Measurements from ENCODE around the gene OR2T27.
"Not testable (repeated sequence)": the region's sequence is repeated elsewhere in the genome, so short reads cannot be mapped to it uniquely, and the experiment has no call there.

The OR2T27 gene

GRCh38 chr1:248639652-248640051 lies 15.7 kb downstream of the OR2T27 start:
- DNase-seq = not testable (repeated sequence)

GRCh38 chr1:248636612-248637011 lies 18.7 kb downstream of the OR2T27 start:
- not testable (repeated sequence) for DNase-seq

- DNase-seq = not testable (repeated sequence)
Observed at GRCh38 chr1:248634991-248635390, 20.3 kb downstream of the OR2T27 start, which contains the start of gene OR2T11. Gene OR2T11 (minus strand): TSS chr1:248635091. CDS start chr1:248627128, 7,963 bp downstream.

GRCh38 chr1:248631354-248632008 lies 23.8 kb downstream of the OR2T27 start:
- DNase-seq = no peak

GRCh38 chr1:248630551-248630950 lies 24.8 kb downstream of the OR2T27 start:
- no peak for DNase-seq

GRCh38 chr1:248627971-248628844 lies 27.1 kb downstream of the OR2T27 start:
- DNase-seq = no peak

- no peak for DNase-seq
Observed at GRCh38 chr1:248625971-248626370, 29.4 kb downstream of the OR2T27 start.

- DNase-seq = no peak
Observed at GRCh38 chr1:248625166-248625565, 30.2 kb downstream of the OR2T27 start.

- DNase-seq = no peak
Observed at GRCh38 chr1:248622570-248623001, 32.7 kb downstream of the OR2T27 start.

- no peak for DNase-seq
Observed at GRCh38 chr1:248621770-248622169, 33.6 kb downstream of the OR2T27 start.

- DNase-seq = peak; percentile 1
Observed at GRCh38 chr1:248618878-248619277, 36.5 kb downstream of the OR2T27 start.

GRCh38 chr1:248618119-248618518 lies 37.2 kb downstream of the OR2T27 start:
- no peak for DNase-seq

- no peak for DNase-seq
Observed at GRCh38 chr1:248613742-248614141, 41.6 kb downstream of the OR2T27 start.

GRCh38 chr1:248611883-248612414 lies 43.4 kb downstream of the OR2T27 start:
- DNase-seq = no peak

GRCh38 chr1:248610301-248610700 lies 45.0 kb downstream of the OR2T27 start:
- no peak for DNase-seq

Measured in NCI-H526 treated with DMSO at 0.1 percent for 48 hours (cell line).